Sigmoid colon (tissue), 7 donors: Measurements from ENCODE around the gene ARRDC2. TPM values are rescaled to one million over a fixed set of nuclear protein-coding genes. Genes with fewer than 3 reads are reported as not detected.

ENCODE experiments used
- DNase-seq: peaks from one replicate; pipeline ENCODE4 v3.0.0-alpha.2; 2019
- H3K27ac ChIP-seq, 4 donors: fragments of 200-600 bp; sonication (generic); one replicate each; pipeline ENCODE4 v1.5.1; 2016 to 2019; ENCODE audit warnings: mild to moderate bottlenecking in 1 of 4
- H3K27me3 ChIP-seq, 3 donors: fragments of 200-600 bp; sonication (generic); one replicate each; pipeline ENCODE4 v1.5.1; 2019; ENCODE audit warnings: mild to moderate bottlenecking in 1 of 3
- H3K36me3 ChIP-seq, 4 donors: fragments of 200-600 bp; sonication (generic); one replicate each; pipeline ENCODE4 v1.5.1; 2016 to 2019
- H3K4me1 ChIP-seq, 4 donors: fragments of 200-600 bp; sonication (generic); one replicate each; pipeline ENCODE4 v1.5.1; 2017 to 2019
- H3K4me3 ChIP-seq, 4 donors: fragments of 200-600 bp; sonication (generic); one replicate each; pipeline ENCODE4 v1.5.1; 2017 to 2019; ENCODE audit warnings: mild to moderate bottlenecking in 2 of 4, moderate library complexity in 1 of 4
- H3K9me3 ChIP-seq, 4 donors: fragments of 200-600 bp in 3 of 4; sonication (generic) in 3 of 4; one replicate each; pipeline versions ENCODE4 v1.5.1 to v1.6.1; 2013 to 2019
- EP300 ChIP-seq, 4 donors: sonication (generic); formaldehyde crosslinking; IDR thresholded peaks; one replicate each; pipeline ENCODE4 v1.6.1; 2017; ENCODE audit warnings: antibody characterized with exemption in 4 of 4
- POLR2A ChIP-seq, 2 donors: fragments of 450-650 bp; IDR thresholded peaks; one replicate each; pipeline ENCODE4 v1.6.1; 2016; ENCODE audit warnings: antibody characterized with exemption in 2 of 2, mild to moderate bottlenecking in 2 of 2, moderate library complexity in 2 of 2
- POLR2AphosphoS5 ChIP-seq, 4 donors: sonication (generic); formaldehyde crosslinking; IDR thresholded peaks; one replicate each; pipeline ENCODE4 v1.6.1; 2017; ENCODE audit warnings: antibody characterized with exemption in 4 of 4
- WGBS, 2 donors: extraction: QIAGEN DNeasy Blood & Tissue Kit; methylation state at CpG; one replicate each; pipeline ENCODE4 v1.1.7; 2013; 5-methylcytosine and 5-hydroxymethylcytosine counted together
- intact Hi-C: fragments of 100-400 bp; cut with DNase I; formaldehyde crosslinking; loops from one replicate; pipeline ENCODE4 v1.15.1; 2023
- polyA plus RNA-seq, 3 donors: library from polyadenylated mRNA; stranded (reverse); fragments of 200-250 nt; gene quantifications; one replicate each; pipeline ENCODE4 v1.2.3, GENCODE V29; 2013
- total RNA-seq, 4 donors: library from RNA; depleted of rRNA; stranded (reverse); fragments of >200 nt; gene quantifications; one replicate each; pipeline ENCODE4 v1.1.0, GENCODE V29; 2016
- TF ChIP-seq, protein P1 (sequence below), 4 experiments: fragments of 450-650 bp in 3 of 4; fragments of 200-600 bp in 1 of 4; IDR thresholded peaks; one replicate each; pipeline ENCODE4 v1.5.1; 2016 to 2019; ENCODE audit warnings: antibody characterized with exemption in 4 of 4, mild to moderate bottlenecking in 3 of 4, moderate library complexity in 2 of 4
- donor health status: healthy with polysubstance abuse.
- donor health status: Bipolar disorder and iron deficiency.
- donor health status: healthy.

The ARRDC2 gene
- total and polyA plus RNA-seq, 7 donors, result 22.2 to 54.2 (median 36.6) TPM

DNA sequence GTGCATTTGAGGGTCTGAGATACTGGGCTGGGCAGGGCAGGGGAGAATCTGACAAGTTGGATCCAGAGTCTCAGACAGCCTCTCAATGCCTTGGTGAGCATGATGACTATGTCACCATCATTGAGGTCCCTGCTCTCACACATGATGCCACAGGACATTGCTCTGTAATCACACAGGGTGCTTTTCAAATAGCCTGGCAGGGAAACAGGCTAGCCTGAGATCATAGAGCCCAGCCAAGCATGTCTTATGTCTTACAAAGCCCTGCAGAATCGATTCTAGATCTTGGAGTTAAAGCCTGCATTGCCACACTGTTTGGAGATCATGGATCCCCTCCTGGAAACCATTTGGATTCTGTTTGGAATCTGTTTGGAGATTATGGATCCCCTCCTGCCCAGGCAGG is 35.7 kb upstream of the ARRDC2 start:
- DNase-seq, result no peak
- Histone ChIP-seq H3K9me3 (no peaks in the 10 kb centered on the region), H3K36me3 (no peaks in the 10 kb centered on the region), H3K4me3 (no peak overlapping the region), H3K27ac (no peak overlapping the region), H3K27me3 (peaks cover 7 to 20% (median 13%) of the 10 kb centered on the region in 3 donors), H3K4me1 (peaks cover 0 to 5% (median 0%) of the 10 kb centered on the region in 4 donors)
- no peak for TF ChIP-seq EP300 (IDR thresholded peaks at IDR 0.05)
- no peak for TF ChIP-seq POLR2A (IDR thresholded peaks at IDR 0.05)
- TF ChIP-seq POLR2AphosphoS5 (IDR thresholded peaks at IDR 0.05), result no peak
- TF ChIP-seq, protein P1, sequence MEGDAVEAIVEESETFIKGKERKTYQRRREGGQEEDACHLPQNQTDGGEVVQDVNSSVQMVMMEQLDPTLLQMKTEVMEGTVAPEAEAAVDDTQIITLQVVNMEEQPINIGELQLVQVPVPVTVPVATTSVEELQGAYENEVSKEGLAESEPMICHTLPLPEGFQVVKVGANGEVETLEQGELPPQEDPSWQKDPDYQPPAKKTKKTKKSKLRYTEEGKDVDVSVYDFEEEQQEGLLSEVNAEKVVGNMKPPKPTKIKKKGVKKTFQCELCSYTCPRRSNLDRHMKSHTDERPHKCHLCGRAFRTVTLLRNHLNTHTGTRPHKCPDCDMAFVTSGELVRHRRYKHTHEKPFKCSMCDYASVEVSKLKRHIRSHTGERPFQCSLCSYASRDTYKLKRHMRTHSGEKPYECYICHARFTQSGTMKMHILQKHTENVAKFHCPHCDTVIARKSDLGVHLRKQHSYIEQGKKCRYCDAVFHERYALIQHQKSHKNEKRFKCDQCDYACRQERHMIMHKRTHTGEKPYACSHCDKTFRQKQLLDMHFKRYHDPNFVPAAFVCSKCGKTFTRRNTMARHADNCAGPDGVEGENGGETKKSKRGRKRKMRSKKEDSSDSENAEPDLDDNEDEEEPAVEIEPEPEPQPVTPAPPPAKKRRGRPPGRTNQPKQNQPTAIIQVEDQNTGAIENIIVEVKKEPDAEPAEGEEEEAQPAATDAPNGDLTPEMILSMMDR (IDR thresholded peaks at IDR 0.05), result no peak
- WGBS, 2 donors, result 66 to 78% methylated on average over 1 of the region's 1 CpG
- intact Hi-C loops, result no loop called here

DNA sequence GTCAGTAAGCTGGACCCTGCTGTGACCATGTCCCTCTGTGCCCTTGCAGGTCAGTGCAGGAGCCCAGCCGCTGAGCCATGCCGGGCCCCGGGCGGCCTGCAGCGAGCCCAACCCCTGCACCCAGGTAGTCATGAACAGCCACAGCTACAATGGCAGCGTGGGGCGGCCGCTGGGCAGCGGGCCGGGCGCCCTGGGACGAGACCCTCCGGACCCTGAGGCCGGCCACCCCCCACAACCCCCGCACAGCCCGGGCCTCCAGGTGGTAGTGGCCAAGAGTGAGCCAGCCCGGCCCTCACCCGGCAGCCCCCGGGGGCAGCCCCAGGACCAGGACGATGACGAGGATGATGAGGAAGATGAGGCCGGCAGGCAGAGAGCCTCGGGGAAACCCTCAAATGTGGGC is 34.2 kb upstream of the ARRDC2 start:
- TF ChIP-seq, protein P1 (IDR thresholded peaks at IDR 0.05), result no peak
- TF ChIP-seq POLR2A (IDR thresholded peaks at IDR 0.05) (no peak), EP300 (IDR thresholded peaks at IDR 0.05) (no peak), POLR2AphosphoS5 (IDR thresholded peaks at IDR 0.05) (no peak)
- Histone ChIP-seq H3K36me3 (no peaks in the 10 kb centered on the region), H3K27ac (no peak overlapping the region), H3K4me3 (no peak overlapping the region), H3K9me3 (no peaks in the 10 kb centered on the region), H3K27me3 (peaks cover 0 to 5% (median 0%) of the 10 kb centered on the region in 3 donors), H3K4me1 (no peaks in the 10 kb centered on the region)
- WGBS, 2 donors, result 93 to 95% methylated on average over 23 of the region's 23 CpGs
- intact Hi-C loops, result no loop called here
- DNase-seq, result no peak

DNA sequence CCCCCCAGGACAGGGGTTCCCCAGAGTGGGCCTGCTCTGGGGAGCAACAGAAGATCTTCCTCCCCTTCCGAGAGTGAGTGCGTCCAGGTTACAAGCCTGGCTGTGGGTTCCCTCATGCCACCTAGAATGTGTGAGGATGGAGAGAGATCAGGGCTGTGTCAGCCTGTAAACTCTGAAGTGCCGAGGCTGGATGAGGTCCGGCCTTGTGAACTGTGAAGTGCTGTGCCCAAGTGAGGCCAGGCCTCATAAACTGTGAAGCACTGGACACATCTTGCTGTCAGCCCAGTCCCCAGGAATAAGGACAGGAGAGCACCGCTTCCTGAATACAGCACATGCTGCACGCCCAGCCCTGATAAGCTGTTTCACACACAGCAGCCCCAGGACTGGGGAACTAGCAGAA is 33.4 kb upstream of the ARRDC2 start:
- intact Hi-C loops, result no loop called here
- H3K27me3 ChIP-seq, result no peaks in the 10 kb centered on the region
- TF ChIP-seq, protein P1 (IDR thresholded peaks at IDR 0.05), result no peak
- no peak for TF ChIP-seq POLR2AphosphoS5 (IDR thresholded peaks at IDR 0.05)
- TF ChIP-seq POLR2A (IDR thresholded peaks at IDR 0.05), result no peak
- TF ChIP-seq EP300 (IDR thresholded peaks at IDR 0.05), result no peak
- no peak overlapping the region for H3K4me3 ChIP-seq
- H3K36me3 ChIP-seq, result no peaks in the 10 kb centered on the region
- H3K4me1 ChIP-seq, result no peaks in the 10 kb centered on the region
- H3K27ac ChIP-seq, result no peak overlapping the region
- H3K9me3 ChIP-seq, result no peaks in the 10 kb centered on the region
- 83 to 89% methylated on average over 6 of the region's 6 CpGs for WGBS, 2 donors
- DNase-seq, result no peak

DNA sequence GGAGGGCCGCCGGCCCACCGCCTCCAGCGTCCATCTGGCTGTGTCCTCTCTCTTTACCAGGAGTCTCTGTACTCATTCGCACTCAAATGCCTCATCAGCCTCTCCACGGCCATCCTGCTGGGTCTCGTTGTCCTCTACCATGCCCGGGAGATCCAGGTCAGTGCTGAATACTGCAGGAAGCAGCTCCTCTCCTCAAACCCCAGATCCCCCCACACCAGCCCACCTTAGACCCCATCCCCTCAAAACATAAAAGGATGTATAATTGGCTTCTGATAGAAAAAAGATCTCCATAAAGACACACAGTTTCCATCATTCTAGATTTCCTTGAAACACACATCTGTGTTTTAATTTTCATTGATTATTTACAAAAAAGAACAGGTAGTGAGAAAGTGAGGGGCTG is 32.9 kb upstream of the ARRDC2 start:
- H3K27me3 ChIP-seq, result no peaks in the 10 kb centered on the region
- no peaks in the 10 kb centered on the region for H3K36me3 ChIP-seq
- H3K9me3 ChIP-seq, result no peaks in the 10 kb centered on the region
- H3K4me1 ChIP-seq, result no peaks in the 10 kb centered on the region
- 86 to 90% methylated on average over 8 of the region's 8 CpGs for WGBS, 2 donors
- H3K4me3 ChIP-seq, result no peak overlapping the region
- TF ChIP-seq POLR2A (IDR thresholded peaks at IDR 0.05), result no peak
- TF ChIP-seq, protein P1 (IDR thresholded peaks at IDR 0.05), result no peak
- no peak for TF ChIP-seq EP300 (IDR thresholded peaks at IDR 0.05)
- TF ChIP-seq POLR2AphosphoS5 (IDR thresholded peaks at IDR 0.05), result no peak
- no peak for DNase-seq
- intact Hi-C loops, result no loop called here
- no peak overlapping the region for H3K27ac ChIP-seq

DNA sequence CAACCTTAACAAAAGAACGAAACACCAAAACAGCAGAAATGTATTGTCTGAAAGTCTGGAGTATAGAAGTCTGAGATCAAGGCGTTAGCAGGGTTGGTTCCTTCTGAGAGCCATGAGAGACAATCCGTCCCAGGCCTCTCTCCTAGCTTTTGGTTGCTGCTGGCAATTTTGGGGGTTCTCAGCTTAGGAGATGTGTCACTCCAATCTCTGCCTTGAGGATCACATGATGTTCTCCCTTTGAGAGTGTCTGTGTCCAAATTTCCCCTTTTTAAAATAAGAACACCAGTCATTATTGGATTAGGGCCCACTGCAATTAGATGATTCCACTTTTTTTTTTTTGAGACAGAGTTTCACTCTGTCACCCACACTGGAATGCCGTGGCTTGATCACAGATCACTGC is 30.9 kb upstream of the ARRDC2 start:
- Histone ChIP-seq H3K9me3 (no peaks in the 10 kb centered on the region), H3K36me3 (no peaks in the 10 kb centered on the region), H3K27me3 (no peaks in the 10 kb centered on the region), H3K4me3 (no peak overlapping the region), H3K27ac (no peak overlapping the region), H3K4me1 (no peaks in the 10 kb centered on the region)
- no peak for DNase-seq
- intact Hi-C loops, result no loop called here
- TF ChIP-seq POLR2AphosphoS5 (IDR thresholded peaks at IDR 0.05), result no peak
- TF ChIP-seq, protein P1 (IDR thresholded peaks at IDR 0.05), result no peak
- no peak for TF ChIP-seq POLR2A (IDR thresholded peaks at IDR 0.05)
- TF ChIP-seq EP300 (IDR thresholded peaks at IDR 0.05), result no peak
- WGBS, 2 donors, result 81 to 88% methylated on average over 4 of the region's 4 CpGs
